NCI-H1048 (cell line): ENCODE measurements around the gene RAMP3.

Experiments
- DNase-seq: peaks from one replicate; lab custom pipeline; 2025; lab: John Stamatoyannopoulos, UW

Gene RAMP3

DNA sequence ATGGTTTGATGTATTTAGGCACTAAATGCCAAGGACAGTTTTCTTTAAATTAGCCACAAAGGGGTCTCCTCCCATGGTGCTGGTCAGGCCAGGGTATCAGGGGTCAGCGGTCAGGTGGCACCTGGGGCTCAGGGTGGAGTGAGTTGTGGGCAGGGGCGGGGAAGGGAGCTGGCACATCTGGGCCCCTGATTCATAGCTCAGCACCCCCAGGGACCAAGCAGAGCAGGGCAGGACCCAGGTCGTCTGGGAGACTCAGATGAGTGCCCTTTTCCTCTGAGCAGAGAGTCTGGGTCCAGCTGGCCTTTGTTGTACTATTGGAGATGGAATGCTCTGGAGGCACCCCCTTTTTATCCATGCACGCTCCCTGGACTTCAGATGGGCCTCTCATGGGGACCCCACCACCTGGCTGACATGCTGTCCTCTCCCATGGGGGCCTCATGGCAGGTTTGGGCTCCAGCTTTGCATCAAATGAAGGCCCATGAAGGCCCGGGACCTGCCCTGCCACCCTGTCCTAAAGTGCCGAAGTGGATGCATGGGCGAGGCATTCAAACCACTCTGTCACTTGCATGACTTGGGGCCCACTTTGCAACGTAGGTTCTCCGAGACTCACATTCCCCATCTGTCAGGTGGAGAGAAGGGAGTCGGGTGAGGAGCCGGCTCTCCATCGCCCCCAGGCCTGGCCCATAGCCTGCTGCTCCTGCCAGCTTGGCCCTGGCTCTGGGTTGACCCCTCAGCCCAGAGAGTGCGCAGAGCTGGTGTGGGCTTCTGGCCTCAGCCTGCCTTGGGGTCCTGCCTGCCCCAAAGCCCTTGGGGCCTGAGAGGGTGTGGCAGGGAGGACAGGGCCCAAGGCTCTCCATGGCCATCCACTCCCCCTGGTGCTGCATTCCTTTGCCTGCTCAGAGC lies 66.4 kb downstream of the RAMP3 start:
- DNase-seq, result no peak

DNA sequence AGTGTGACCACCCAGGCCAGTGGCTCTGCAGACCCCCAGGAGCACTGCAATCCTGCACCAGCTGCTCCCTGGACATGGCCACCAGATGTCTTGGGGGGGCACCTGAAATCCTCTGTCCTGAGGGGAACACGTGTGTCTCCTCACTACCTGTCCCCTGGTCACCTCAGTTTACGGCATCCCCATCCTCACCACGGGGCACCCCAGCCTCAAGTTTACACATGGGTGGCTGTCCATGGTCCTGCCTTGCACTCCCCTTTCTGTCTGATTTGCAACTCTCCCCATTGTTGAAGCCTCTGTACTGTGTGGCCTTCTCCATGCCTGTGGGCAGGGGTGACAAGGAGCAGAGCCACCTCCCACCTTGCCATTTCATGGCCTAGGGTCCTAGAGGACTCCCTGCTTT lies 67.2 kb downstream of the RAMP3 start:
- no peak for DNase-seq

DNA sequence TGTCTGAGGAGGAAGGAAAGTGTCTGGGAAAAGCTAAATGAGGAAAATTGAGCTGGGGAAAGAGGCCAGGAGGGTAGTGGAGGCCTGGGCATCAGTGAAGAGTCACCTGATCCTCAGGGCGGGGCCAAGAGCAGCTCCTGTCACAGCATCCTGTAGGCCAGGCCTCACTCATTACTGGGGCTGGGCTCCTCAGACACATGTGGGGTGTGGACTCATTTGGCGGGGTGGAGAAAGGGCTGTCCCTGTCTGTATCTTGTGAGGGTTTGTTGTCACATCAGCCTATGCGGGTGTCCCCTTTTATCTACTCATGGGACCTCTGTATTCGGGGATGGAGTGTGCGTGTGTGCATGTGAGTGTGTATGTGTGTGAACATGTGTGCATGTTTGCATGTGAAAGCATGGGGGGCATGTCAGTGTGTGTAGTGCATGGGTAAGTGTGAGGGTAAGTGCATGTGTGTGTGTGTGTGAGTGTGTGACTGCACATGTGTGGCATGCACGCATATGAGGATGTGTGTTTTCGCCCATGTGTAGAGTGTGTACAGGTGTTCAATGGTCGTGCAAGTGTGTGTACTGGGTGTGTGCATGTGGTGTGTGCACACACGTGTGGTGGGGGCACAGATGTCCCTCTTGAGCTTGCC lies 67.8 kb downstream of the RAMP3 start:
- DNase-seq, result no peak

DNA sequence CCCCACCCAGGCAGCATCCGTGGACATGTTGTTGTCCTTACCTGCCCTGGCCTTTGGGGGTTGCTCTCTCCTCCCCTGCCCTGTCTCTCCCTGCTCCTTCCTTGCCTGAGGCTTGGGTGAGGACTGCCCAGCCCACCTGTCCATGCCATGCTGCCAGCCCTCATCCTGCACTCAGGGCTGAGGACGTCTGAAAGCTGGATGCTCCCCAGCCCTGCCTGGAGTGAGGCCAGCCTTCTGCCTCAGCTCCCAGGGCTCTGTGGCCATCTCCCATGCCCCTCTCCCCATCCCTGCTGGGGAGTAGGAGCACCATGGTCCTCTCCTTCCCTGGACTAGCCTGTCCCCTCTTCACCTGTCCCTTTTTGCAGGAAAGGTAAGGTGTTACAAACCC lies 68.4 kb downstream of the RAMP3 start:
- DNase-seq, result no peak

DNA sequence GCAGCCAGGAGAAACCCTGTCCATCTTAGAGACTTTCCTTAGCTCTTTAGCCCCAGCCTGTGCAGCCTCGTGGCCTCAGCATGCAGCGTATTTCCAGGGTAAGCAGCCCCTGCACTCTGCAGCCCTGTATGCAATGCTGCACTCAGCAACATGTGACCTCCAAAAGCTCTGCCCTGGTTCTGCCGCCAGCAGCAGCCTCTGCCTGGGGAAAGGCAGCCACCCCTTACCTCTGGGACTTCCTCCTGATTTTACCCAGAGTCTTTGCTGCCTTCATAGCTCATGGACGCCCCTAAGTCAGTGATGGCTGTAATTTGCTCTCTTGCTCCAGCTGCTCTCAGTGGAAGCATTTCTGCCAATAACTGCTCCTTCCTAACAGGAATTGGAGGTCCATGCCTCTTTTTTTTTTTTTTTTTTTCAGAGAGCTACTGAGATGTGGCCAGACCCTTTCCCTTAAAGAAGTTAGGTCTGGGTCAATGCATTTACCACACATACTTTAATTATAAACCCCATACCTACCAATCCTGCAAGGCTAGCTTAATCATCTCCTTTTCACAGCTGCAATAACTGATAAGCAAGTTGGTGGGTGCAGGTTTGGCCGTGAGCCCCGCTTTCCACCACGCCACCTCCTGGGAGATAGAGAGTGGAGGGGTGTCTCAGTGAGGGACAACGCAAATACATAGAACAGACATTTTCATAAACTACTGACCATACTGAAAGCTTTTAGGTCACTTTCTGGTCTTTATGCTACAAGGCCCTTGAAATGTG lies 71.7 kb downstream of the RAMP3 start:
- no peak for DNase-seq

DNA sequence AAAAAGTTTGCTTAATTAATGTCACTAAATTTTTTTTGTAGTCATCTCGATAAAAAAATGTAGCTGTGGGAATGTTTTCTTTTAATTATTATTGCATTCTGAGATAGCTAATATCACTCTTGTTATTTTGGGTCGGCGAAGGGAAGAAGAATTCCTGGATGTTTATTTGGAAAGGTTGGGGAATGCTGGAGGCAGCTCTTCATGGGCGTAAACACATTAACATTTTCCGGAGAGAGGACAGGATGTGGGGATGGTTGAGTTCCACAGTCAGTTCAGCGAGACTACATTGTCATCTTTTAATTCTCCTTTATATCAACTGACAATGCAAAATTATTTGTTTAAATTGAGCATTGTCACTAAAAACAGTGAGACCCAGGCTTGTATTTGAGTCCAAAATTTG lies 72.5 kb downstream of the RAMP3 start:
- no peak for DNase-seq

DNA sequence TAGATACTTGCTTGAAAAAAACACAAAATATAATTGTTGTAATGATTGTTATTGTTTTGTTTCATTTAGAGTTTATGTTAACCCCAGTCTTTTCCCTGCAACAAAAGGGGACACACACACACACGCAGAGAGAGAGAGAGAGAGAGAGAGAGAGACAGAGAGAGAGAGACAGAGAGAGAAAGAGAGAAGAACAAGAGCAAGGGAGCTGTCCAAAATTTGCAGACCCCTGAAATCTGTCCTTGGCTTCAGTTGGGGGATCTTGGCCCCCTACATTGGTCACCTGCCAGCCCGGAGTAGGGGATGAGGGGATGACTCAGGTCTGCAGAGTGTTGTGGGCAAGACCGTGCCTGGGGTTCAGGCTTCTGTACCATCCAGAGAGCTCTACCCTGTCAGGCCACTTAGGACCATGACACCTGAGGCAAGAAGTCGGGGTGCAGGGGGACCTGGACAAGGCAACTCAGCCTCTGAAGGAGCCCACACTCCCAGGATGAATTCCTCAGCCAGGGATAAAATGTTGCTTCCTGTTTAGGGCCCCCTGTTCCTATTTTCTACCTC lies 73.1 kb downstream of the RAMP3 start:
- DNase-seq, result no peak

DNA sequence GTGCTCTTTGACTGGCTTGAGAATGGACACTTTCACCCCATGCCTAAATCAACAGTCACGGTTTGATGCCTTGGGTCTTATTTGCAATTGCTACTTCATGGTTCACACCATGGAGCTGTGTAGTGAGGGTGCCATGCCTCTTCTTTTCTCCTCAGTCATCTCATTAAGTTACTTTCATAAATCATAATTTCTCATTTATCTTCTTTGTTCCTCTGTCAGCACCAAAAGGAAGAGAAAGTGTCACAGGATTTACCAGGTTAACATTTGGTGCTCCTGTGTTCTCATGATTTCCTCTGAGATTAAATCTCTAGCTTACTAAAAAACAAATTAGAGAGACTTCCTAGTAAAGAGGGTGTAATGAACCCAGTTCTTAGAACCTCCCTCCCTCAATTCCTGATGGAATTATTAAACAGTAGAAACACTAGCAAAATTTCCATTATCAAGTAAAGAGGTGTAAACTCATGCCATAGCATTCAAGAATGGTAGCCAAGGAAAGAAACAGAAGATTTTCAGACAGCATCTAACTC lies 75.7 kb downstream of the RAMP3 start:
- no peak for DNase-seq
